Dermis microvascular lymphatic vessel endothelial cell (primary cell): ENCODE data around the gene ZDHHC1. TPM values are rescaled to one million over a fixed set of nuclear protein-coding genes. Genes with fewer than 3 reads are reported as not detected.
A peak's percentile ranks its signal among the peaks of the same experiment; 100 is the strongest.

ENCODE experiments used
- DNase-seq, 2 donors: peaks; one replicate each; pipeline versions ENCODE4 v3.0.0 to v3.0.0-alpha.2; 2010; ENCODE audit warnings: low read depth in 2 of 2
- total RNA-seq: library from RNA; depleted of rRNA; stranded (reverse); fragments of >200 nt; gene quantifications from 2 replicates; pipeline ENCODE4 v1.2.1, GENCODE V29; 2014

The ZDHHC1 gene
- total RNA-seq, 1 donor from 2014 or later = 3.1 TPM

- DNase-seq = no peak
Observed at GRCh38 chr16:67448580-67448979, 32.3 kb upstream of the ZDHHC1 start.

DNA sequence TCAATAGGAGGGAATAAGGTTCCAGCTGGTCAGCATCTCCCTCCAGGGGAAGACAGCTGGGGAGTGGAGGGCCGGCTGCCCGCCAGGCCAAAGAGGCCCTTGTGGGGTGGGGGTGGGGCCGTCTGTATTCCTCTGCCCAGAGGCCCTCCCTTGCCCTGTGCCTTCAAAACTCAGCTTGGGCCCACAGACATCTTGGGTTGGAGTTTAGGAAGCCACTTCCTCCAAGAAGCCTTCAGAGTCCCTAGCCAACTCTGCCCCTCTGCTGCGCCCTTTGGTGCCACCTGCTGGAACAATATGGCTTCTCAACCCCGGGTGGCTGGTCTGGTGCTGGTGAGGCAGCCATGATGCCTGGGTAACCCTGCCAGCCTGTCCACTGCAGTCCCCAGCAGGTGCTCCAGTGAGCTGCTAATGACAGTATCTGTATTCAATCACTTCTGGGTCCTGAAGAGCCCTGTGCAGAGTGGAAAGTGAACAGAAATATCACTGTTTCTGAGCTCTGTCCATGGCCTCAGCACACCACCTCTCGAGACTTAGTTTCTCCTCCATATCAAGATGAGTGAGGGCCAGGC is 31.3 kb upstream of the ZDHHC1 start:
- DNase-seq = peak in 1 of 2 donors; percentile 29

GRCh38 chr16:67446968-67447507 is 30.8 kb upstream of the ZDHHC1 start:
- DNase-seq = no peak

DNA sequence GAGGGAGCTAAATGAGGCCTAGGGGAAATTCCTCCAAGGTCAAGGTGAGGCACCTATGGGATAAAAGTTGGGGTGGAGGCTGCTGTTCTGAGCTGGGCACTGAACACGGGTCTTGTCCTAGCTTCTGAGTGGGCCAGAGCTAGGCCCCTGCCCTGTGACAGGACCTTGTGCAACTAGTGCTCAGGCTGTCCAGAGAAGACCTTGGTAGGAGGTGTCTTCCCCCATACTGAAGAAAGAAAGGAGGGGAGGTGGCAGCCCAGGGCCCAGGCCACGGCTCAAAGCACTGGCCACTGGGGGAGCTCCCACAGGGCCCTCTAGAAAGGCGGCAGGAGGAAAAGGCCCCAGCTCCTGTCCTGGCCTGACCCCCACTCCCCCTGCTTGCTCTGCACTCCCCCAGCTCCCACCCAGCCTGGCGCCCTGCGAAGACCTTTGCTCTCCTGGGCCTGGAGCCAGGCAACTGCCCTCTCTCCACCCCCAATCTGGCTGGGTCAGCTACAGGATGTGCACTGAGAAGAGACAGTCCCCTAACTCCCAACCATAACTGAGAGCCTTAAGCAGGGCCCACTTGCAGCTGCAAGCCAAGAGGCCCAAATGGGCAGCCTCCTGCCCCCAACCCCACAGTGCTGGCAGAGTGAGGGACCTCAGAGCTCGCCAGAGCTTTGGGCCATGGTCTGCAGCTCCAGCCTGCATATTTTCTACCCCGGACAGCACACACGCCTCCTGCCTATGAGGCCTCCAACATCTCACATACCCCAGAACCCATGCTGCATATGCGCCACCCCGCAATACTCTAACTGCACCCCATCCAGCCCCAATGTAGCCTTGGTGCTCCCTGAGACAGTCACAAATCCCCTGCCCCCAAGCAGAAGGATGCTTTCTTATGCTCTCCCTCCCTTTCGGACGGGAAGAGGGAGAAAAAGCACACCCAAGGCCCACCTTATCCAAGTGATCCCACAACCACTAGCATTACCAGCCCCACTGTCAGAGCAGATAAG is 29.9 kb upstream of the ZDHHC1 start:
- no peak for DNase-seq

- no peak for DNase-seq
Observed at GRCh38 chr16:67445441-67445912, 29.2 kb upstream of the ZDHHC1 start.

- DNase-seq = no peak
Observed at GRCh38 chr16:67445126-67445426, 28.8 kb upstream of the ZDHHC1 start.

- DNase-seq = no peak
Observed at GRCh38 chr16:67444259-67445125, 28.2 kb upstream of the ZDHHC1 start.

GRCh38 chr16:67443265-67443664 is 27.0 kb upstream of the ZDHHC1 start:
- DNase-seq = no peak

DNA sequence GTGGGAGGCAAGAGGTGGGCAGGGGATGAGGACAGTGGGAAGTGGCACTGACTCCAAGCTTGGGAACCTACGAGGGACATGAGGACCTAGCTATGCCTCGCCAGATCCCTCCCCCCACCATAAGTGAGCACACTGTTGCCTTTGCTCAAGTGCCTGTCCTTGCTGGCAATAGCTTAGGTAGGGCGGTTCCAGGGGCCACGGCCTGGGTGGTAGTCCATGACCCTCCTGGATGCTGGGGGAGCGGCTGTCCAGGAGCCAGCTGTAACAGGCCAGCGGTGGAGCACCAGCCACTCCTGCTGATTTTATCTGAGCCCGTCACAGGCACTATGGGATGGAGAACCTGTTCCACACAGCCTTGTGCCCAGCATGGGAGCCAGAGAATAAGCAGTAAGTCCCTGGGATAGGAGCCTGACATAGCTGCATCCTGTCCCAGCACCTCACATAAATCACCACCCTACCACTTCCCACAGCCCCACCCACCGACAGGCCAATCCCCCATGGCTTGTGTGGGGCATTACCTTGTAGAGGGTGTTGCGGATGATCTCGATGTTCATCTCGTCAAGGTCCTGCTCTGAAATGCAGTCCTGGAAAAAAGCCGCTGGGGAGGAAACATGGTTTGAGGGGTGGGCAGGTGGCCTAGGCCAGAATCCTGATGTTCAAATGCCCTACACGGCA is 26.4 kb upstream of the ZDHHC1 start:
- no peak for DNase-seq

- DNase-seq = no peak
Observed at GRCh38 chr16:67441907-67442306, 25.6 kb upstream of the ZDHHC1 start.

DNA sequence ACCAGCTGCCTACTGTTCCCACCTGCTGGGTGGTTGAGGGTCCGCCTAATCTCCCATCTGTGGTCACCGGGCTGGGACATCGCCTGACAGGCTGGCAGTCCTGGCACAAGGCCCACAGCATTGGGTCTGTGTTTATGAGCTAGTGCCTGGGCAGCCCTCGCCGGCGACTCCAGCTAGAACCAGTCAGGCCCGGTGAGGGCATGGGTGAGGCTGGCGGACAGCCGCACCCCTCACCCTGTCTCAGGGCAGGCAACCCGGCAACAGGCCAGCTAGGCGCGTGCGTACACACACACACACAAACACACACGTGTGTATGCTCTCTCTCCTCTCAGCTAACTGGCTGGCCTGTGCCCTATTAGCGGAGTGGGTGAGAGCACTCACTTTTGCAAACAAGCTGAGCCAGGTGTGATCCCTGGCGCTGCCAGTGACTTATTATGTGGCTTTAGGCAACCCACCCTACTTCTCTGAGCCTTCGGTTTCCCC is 25.0 kb upstream of the ZDHHC1 start:
- DNase-seq = no peak

GRCh38 chr16:67438824-67439393 is 22.6 kb upstream of the ZDHHC1 start:
- DNase-seq = no peak

- no peak for DNase-seq
Observed at GRCh38 chr16:67438098-67438791, 22.0 kb upstream of the ZDHHC1 start.

GRCh38 chr16:67437513-67437912 is 21.2 kb upstream of the ZDHHC1 start:
- DNase-seq = no peak

DNA sequence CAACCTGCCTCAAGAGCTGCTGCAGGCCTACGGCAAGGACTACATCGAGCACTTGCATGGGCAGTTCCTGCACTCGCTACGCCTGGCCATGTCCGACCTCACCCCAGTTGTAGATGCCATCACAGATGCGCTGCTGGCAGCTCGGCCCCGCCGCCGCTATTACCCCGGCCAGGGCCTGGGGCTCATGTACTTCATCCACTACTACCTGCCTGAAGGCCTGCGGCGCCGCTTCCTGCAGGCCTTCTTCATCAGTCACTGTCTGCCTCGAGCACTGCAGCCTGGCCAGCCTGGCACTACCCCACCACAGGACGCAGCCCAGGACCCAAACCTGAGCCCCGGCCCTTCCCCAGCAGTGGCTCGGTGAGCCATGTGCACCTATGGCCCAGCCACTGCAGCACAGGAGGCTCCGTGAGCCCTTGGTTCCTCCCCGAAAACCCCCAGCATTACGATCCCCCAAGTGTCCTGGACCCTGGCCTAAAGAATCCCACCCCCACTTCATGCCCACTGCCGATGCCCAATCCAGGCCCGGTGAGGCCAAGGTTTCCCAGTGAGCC is 20.4 kb upstream of the ZDHHC1 start:
- no peak for DNase-seq

- no peak for DNase-seq
Observed at GRCh38 chr16:67435758-67436164, 19.5 kb upstream of the ZDHHC1 start.

DNA sequence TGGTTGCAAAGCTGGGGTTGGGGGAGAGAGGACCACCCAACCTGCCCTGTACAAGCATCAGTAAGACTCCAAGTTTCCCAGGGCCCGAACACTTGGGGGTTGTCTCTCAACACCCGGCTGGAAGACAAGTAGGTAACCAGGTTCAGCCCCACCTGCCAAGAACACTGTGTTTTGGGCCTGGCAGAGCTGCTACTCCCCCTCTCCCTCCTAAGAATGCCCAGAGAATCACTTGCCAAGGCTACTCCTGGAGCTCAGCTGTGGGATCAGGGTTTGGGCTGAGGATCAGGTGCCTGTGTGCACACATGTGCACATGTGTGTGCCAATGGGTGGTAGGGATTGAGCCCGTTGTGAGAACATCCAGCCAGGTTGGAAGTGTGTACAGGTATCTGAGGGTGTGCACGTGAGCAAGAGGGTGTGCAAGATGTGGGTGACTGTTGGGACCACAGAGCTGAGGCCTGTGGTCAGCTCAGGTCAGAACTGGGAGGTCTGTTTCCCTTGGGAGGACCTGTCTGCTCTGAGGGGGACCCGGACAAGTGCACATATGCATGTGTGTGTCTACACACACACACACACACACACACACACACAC is 16.9 kb upstream of the ZDHHC1 start:
- DNase-seq = no peak

DNA sequence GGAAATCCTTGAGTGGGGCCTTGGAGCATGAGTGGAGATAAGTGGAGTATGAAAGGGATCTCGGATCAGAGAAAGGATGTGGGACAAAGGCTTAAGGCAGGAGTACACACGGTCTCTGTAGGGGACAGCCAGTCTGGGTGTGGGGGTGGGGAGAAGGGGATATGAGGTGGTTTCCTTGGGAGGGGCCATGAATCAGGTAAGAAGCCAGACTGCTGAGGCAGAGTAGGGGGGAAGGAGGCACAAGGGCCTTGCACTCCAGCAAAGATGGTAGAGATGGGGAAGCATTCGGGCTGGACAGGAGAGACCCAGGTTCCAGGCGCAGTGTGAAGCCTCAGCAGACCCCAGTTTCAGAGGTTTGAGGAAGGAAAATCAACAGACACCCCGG is 16.2 kb upstream of the ZDHHC1 start:
- DNase-seq = no peak

DNA sequence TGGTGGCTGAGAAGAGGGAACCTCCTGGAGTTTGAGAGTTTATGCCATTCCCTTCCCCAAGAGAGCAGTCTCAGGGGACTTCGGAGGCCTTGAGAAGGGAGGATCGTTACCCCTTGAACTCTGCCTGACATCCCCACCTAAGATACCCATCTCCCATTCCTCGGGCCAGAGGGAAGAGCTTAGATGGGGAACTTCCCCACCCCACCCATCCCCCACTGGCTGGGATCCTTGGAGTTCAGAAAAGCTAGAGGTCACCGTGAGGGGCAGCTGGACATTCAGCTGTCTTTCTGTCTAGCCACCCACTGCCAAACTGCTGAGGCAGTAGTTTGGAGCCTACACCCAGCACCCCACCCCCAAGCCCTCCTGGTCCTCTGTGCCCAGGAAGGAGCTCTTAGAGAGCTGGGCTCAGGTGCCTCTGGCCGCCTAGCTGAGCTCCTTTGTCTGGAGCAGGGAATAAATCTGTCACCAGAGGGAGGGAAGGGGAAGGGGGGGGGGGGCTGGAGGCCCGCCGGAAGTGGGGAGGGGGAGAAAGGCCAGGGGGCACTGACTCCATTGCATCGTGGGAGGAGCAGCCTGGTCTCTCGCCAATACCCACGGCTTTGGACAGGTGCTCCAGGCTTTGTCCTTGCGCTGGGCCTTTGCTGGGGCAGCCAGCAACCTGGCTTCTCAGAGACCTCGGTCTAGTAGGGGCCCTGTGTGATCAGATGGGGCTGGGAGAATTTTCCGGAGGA is 15.7 kb upstream of the ZDHHC1 start:
- DNase-seq = no peak
